ENCODE measurements around the gene FAH. TPM values are rescaled to one million over a fixed set of nuclear protein-coding genes. Genes with fewer than 3 reads are reported as not detected.

The FAH gene
- total RNA-seq, 1 donor from 2014 or later, result 21.0 TPM

DNA sequence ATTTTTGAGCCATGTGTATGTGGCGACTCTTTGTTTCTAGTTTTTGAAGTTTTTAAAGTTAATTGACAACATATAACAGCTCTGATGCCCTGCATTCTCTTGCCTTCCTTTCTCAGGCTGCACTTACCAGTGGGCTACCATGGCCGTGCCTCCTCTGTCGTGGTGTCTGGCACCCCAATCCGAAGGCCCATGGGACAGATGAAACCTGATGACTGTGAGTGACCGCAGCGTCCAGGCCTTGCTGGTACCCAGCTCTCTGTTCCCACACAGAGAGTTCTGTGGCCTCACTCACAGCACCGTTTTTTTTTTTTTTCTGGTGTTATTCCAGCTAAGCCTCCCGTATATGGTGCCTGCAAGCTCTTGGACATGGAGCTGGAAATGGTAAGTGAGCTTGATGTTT is 15.1 kb downstream of the FAH start:
- no peak for DNase-seq (ENCODE audit: low spot score)
- intact Hi-C loops (cut with DNase I), result loop anchor here (5.0 kb wide), 1 partner anchor 961 kb away; no protein-coding TSS in a partner anchor
- no peak for ATAC-seq

- intact Hi-C loops (cut with DNase I), result loop anchor here (5.0 kb wide), 1 partner anchor 961 kb away; no protein-coding TSS in a partner anchor
- ATAC-seq (no peak), DNase-seq (ENCODE audit: low spot score) (no peak)
Observed at GRCh38 chr15:80168421-80168820, 15.6 kb downstream of the FAH start.

- no peak for ATAC-seq
- no peak for DNase-seq (ENCODE audit: low spot score)
- intact Hi-C loops (cut with DNase I), result loop anchor here (5.0 kb wide), 1 partner anchor 963 kb away; no protein-coding TSS in a partner anchor
Observed at GRCh38 chr15:80169768-80170357, 17.1 kb downstream of the FAH start.

DNA sequence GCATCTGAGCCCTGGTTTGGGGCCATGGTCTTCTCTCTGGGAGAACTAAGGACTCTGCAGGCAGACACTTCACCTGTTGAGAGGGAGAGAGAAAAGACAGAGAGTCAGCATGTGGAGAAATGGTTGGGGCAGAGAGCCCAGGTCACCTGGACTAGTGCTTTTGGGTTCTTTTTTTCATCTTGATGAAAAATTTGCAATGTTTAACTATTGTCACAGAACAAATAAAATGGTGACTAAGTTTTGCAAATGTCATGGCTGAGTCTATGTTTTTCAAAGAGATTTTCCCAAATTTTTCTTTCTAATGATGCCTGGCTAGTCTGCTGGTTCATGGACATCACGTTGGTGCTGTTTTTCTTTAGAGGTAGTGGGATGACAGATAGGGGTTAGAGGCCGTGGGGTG is 17.8 kb downstream of the FAH start:
- no peak for DNase-seq (ENCODE audit: low spot score)
- intact Hi-C loops (cut with DNase I), result no loop called here
- ATAC-seq, result no peak

DNA sequence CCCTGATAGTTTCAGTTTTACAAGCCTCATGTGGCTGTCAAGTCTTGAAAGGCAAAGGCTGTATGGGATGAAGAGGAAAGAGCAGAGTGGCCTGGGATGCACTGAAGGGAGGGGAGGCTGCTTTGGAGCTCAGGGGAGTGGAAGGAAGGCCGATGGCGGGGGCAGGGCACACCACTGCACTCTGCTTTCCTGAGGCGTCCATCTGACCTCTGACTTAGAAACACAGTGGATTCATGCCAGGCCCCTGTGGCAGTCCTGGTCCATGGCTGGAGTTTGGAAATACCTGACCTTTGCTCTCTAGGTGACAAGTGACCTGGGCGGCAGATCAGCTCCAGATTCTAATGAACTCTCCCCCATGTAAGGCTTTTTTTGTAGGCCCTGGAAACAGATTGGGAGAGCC is 19.0 kb downstream of the FAH start:
- no peak for ATAC-seq
- DNase-seq (ENCODE audit: low spot score), result no peak
- intact Hi-C loops (cut with DNase I), result no loop called here

GRCh38 chr15:80172401-80172800 is 19.6 kb downstream of the FAH start:
- intact Hi-C loops (cut with DNase I), result no loop called here
- DNase-seq (ENCODE audit: low spot score) (no peak), ATAC-seq (no peak)

- DNase-seq (ENCODE audit: low spot score) (peak; percentile 81), ATAC-seq (peak; percentile 70)
- intact Hi-C loops (cut with DNase I), result no loop called here
Observed at GRCh38 chr15:80173022-80173759, 20.4 kb downstream of the FAH start.

DNA sequence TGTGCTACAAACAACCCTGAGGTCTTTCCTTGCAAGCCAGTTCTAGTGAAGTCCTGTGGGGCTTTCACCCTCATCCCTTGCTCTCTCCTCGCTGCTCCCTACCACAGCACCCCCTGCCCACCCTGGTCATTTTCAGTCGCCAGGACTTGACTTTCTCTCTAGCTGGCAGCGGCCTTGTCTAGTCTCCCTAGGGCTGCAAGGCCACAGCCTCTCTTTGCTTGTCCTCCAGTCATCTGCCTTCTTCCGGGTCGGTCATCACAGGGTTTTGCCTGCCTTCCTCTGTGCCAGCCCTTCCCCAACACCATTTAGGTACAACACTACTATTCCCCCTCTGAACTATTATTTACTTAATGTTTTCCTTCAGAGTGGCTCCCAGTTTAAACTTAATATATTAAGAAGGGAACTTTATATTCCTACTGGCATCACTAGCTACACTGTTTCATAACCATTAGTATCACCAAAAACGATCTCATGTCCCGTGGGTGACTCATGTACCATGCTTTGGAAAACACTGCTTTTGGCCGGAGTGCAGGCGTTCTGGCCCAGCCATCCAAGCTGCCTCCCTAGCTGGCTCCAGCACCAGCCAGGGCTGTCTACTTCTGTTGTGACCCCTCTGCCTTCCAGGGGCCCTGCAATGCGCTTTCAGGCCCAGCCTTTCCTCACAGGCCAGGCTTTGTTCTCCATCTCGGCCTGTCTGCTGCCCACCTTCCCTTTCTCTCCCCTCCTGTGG is 21.4 kb downstream of the FAH start:
- no peak for DNase-seq (ENCODE audit: low spot score)
- intact Hi-C loops (cut with DNase I), result no loop called here
- ATAC-seq, result peak; percentile 54

DNA sequence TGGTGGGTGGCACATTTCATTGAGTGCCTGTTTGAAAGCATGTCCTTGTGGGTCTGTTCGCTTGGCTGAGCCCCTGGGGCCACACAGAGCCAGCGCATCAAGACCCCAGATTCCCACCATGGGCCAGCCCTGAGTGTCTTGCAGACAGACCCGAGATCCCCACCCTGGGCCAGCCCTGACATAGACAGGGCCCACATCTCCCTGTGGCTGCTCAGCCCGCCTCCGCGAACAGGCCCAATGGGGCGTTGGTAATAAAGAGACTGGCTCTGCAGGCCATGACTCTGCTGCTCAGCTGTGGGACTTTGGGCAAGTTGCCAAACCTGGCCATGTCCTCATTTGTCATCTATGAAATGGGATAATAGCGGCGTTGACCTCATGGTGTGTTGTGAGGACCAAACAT is 22.6 kb downstream of the FAH start:
- intact Hi-C loops (cut with DNase I), result no loop called here
- ATAC-seq (no peak), DNase-seq (ENCODE audit: low spot score) (no peak)

DNA sequence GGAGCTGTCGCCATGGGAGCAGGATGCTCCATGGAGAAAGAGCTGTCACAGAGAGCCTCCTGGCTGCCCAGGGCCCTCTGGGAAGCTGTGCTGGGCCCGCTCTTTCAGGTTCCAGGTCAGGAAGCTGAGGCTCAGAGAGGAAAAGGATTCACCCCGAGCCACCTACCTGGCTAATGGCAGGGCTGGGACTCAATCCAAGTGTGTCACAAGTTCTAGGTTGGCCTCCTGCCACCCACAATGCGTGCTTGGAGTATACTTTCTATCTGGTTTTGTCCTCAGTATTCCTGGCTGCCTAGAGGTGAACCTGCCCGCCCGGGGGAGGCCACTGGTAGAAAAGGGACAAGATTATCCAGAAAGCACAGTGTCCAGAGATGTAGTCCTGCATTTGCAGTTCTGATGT is 23.6 kb downstream of the FAH start:
- DNase-seq (ENCODE audit: low spot score) (no peak), ATAC-seq (no peak)
- intact Hi-C loops (cut with DNase I), result no loop called here

GRCh38 chr15:80177156-80177555 is 24.4 kb downstream of the FAH start:
- DNase-seq (ENCODE audit: low spot score) (no peak), ATAC-seq (no peak)
- intact Hi-C loops (cut with DNase I), result no loop called here

DNA sequence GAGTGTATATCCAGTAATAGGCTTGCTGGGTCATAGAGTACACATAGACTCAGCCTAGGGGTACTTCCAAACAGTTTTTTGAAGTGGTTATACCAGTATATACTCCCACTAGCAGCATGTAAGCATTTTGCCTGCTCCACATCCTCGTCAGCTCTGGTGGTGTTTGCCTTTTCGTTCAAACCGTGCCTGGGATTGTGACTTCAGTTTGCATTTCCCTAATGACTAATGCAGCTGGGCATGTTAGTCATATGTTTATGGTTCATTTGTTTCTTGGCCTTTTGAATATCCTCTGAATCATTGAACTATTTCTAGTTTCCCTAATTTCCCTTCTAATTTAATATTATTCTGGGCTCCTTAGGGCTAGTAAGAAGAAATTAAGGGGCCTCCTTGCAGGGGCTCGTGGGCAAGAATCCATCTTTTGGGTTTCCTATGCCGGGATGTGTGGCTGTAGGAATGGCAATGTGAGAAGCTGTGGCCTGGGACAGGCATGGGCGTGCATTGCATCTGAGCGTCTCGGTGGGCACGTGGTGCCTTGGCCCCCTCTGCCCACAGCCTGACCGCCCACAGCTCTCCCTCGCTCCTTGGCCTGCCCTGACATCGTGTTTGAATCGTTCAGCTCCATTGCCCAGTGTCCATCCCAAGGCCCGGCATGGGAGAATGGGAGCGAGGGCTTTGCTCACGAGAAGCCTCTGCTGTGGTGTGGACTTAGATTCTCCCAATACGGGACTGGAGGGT is 26.4 kb downstream of the FAH start:
- ATAC-seq, result no peak
- DNase-seq (ENCODE audit: low spot score), result no peak
- intact Hi-C loops (cut with DNase I), result no loop called here

DNA sequence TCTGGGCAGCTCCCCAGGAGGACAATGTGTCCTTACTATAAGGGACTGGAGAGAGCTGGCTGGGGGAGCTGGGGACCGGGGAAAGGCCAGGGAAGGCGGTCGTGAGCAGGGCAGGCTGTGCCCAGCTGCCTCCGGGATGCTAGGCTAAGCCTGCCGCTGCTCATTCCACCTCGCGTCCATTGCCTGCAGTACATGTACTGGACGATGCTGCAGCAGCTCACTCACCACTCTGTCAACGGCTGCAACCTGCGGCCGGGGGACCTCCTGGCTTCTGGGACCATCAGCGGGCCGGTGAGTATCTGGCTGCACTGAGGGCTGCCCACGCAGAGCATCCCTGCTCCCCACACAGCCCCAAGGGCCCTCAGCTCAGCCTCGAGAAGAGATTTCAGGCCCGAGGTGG is 27.1 kb downstream of the FAH start:
- DNase-seq (ENCODE audit: low spot score) (no peak), ATAC-seq (no peak)
- intact Hi-C loops (cut with DNase I), result no loop called here

GRCh38 chr15:80180468-80180867 is 27.7 kb downstream of the FAH start:
- DNase-seq (ENCODE audit: low spot score) (no peak), ATAC-seq (no peak)
- intact Hi-C loops (cut with DNase I), result no loop called here

GRCh38 chr15:80180986-80181385 is 28.2 kb downstream of the FAH start:
- ATAC-seq (no peak), DNase-seq (ENCODE audit: low spot score) (no peak)
- intact Hi-C loops (cut with DNase I), result no loop called here

GRCh38 chr15:80182611-80183261 is 29.9 kb downstream of the FAH start:
- intact Hi-C loops (cut with DNase I), result no loop called here
- DNase-seq (ENCODE audit: low spot score) (no peak), ATAC-seq (no peak)

GRCh38 chr15:80183306-80183705 is 30.5 kb downstream of the FAH start:
- intact Hi-C loops (cut with DNase I), result no loop called here
- DNase-seq (ENCODE audit: low spot score), result no peak
- ATAC-seq, result no peak

- ATAC-seq (no peak), DNase-seq (ENCODE audit: low spot score) (no peak)
Observed at GRCh38 chr15:80183886-80184285, 31.1 kb downstream of the FAH start.

DNA sequence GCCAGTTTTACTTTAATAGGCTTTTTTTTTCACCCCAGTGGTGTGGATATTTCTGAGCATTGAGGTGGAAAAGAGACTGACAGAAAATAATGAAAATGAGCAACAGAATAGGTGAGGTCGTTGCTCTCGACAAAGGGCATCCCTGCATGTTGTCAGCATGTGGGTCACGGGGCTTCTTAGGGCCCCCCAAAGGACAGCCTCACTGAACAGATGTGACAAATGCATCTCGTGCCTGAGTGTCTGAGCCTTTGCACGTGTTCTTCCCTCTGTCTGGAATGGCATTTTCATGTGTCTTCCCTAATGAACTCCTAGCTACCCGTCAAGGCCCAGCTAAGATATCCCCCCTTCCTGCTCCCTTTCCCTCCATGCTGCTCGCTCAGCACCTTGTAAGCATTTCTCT is 31.8 kb downstream of the FAH start:
- no peak for DNase-seq (ENCODE audit: low spot score)
- intact Hi-C loops (cut with DNase I), result no loop called here
- ATAC-seq, result no peak

More at GRCh38 chr15:80183886-80184285, 31.1 kb downstream of the FAH start:
- intact Hi-C loops (cut with DNase I), result no loop called here
